Cardiac fibroblast (primary cell): ENCODE results near the gene NKX6-1.

Experiments used
- DNase-seq, 2 donors: peaks; one replicate each; pipeline versions ENCODE4 v3.0.0 to v3.0.0-alpha.2; 2010; ENCODE audit warnings: low read depth in 2 of 2
- H3K4me3 ChIP-seq, 2 donors: replicated peaks in 1 of 2; 1 replicate in 1 of 2; 2 replicates in 1 of 2; pipeline ENCODE4 v1.5.1; 2011; ENCODE audit warnings: low read depth in 2 of 2, low read length in 2 of 2, mild to moderate bottlenecking in 2 of 2, moderate library complexity in 1 of 2
- TF ChIP-seq, protein P1 (sequence below): IDR thresholded peaks from one replicate; pipeline ENCODE4 v1.5.1; 2011; ENCODE audit warnings: low read depth, mild to moderate bottlenecking, low read length, inconsistent platforms

NKX6-1 gene

DNA sequence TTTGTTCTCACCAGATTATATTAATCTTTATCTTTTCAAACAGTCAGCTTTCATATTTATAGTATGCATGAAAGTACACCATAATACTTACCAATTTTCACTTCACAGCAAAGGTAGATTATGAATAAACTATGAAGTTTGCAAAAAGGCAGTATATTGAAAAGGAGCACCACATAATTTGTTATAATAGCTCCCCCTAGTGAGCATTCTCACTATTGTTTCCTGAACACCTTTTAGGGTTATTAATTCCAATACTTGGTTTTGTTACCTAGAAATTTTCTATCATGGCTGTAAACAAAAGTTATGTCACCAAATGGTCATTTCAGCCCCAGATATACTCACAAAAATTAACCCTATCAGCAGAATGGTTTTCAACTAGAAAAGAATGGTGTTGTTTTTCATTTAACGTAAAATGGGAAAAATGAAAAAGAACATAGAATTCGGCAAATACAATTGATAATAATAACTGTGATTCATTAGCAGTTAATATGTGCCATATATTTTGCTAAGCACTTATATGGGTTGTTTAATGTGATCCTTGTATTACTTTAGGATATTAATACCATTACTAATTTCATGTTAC, 30.2 kb upstream of the NKX6-1 start:
- TF ChIP-seq, protein P1, sequence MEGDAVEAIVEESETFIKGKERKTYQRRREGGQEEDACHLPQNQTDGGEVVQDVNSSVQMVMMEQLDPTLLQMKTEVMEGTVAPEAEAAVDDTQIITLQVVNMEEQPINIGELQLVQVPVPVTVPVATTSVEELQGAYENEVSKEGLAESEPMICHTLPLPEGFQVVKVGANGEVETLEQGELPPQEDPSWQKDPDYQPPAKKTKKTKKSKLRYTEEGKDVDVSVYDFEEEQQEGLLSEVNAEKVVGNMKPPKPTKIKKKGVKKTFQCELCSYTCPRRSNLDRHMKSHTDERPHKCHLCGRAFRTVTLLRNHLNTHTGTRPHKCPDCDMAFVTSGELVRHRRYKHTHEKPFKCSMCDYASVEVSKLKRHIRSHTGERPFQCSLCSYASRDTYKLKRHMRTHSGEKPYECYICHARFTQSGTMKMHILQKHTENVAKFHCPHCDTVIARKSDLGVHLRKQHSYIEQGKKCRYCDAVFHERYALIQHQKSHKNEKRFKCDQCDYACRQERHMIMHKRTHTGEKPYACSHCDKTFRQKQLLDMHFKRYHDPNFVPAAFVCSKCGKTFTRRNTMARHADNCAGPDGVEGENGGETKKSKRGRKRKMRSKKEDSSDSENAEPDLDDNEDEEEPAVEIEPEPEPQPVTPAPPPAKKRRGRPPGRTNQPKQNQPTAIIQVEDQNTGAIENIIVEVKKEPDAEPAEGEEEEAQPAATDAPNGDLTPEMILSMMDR: peak; percentile 60
- DNase-seq: peak; percentile 39 to 43
- H3K4me3 ChIP-seq: no peak overlapping the region

DNA sequence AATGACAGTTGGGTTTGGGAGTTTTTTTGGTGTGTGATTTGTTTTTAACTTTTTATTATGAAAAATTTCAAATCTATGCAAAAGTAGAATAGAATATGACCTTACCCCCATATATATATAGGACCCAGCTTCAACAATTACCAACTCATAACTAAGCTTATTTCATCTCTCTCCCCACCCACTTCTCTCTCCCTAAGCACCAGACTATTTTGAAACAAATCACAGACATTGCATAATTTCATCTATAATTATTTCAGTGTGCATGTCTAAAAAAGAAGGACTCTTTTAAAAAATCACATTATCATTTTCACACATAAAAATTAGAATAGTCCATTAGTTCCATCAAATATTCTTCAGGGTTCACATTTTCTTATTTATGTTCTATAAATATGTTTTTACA, 28.3 kb upstream of the NKX6-1 start:
- no peak for DNase-seq
- TF ChIP-seq, protein P1: no peak
- H3K4me3 ChIP-seq: no peak overlapping the region

DNA sequence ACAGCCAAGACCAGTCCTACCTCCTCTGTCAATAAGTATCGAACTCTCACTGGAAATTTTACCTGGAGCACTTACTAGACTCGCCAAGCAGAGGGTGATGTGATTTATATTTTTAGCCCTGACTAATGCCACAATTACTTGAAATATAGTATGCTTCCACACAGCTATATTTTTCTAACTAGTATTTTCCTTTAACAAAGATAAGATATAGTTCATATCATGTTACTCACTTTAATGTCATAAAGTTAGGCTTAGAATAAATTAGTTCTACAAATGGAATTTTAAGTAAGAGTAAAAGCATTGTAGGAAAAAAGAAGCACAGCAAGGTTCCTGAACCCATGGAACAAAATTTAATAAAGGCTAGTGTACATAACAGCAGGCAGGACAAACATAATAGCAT, 16.0 kb upstream of the NKX6-1 start:
- H3K4me3 ChIP-seq: no peak overlapping the region
- TF ChIP-seq, protein P1: no peak
- no peak for DNase-seq

DNA sequence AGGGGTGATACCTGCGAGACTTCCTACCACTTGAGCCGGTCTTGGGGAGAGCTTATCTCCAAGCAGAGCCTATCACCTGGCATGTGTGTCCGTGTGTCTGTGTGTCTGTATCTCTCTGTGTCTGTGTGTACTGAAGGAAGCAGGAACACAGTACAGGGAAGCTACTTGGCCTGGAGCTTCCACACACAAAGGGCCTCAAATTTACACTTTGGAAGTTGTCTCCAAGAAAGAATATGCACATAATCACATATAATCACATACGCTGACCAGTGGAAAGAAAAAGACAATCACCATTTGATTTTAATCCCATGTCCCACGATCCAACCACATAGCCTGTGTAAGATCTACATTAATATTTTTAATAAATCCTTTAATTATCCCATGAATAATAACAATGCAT, 13.2 kb upstream of the NKX6-1 start:
- TF ChIP-seq, protein P1: no peak
- no peak overlapping the region for H3K4me3 ChIP-seq
- DNase-seq: no peak

DNA sequence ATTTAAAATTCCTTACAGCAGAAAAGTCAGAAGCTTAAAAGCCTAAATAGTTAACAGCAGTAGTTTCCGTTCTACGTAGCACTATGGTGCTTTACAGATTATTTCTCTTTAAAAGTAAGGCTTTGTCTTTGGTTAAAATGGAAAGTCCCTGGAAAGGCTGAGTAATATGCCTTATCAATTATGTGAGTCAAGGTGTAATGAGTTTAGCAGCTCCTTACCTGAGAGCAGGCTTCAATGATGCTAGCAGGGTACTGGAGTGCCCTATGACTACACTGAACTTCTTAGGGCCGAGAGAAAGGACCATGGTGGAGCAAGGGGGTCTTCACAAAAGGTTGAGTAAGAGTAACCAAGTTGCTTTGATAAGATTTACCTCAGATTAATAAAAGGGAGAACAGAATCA, 12.6 kb upstream of the NKX6-1 start:
- DNase-seq: no peak
- TF ChIP-seq, protein P1: no peak

DNA sequence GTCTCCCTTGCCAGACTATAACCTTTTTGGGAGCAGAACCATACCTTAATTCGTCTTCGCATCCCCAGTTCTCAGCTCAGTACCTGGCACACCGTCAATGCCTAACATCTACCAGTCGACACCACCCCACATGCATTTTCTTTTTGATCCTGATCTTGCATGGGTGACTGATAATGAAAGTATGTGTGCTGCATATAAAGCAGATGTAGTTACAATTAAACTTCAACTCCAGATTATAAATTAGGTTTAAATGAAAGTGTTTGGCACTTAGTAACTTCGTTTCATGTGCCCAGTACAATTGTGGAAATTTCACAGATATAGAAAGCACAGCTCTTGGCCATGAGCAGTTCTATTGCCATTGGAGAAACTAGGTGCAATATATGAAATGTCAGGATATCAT, 8.8 kb upstream of the NKX6-1 start:
- TF ChIP-seq, protein P1: no peak
- no peak overlapping the region for H3K4me3 ChIP-seq

More for the DNA sequence above, 12.6 kb upstream of the NKX6-1 start:
- H3K4me3 ChIP-seq: no peak overlapping the region

DNA sequence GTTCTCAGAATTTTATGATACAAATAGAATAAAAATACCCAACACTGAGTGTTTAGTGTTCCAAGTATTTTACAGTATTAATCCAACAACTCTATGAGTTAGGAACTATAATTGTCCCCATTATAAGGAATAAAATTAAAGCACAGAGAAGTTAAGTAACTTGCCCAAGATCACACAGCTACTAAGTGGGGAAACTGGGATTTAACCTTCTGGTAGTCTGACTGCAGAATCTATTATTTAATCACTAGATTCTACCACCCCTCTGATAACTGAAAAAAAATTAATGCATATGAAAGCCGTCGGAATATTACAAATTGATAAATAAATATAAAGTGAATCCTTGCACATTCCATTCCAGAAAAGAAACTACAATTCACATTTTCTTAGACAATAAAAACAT, 5.7 kb upstream of the NKX6-1 start:
- TF ChIP-seq, protein P1: no peak
- no peak overlapping the region for H3K4me3 ChIP-seq
- no peak for DNase-seq

More for the DNA sequence above, 8.8 kb upstream of the NKX6-1 start:
- DNase-seq: no peak
